ENCODE data around the gene TSPAN31.

Gene TSPAN31

DNA sequence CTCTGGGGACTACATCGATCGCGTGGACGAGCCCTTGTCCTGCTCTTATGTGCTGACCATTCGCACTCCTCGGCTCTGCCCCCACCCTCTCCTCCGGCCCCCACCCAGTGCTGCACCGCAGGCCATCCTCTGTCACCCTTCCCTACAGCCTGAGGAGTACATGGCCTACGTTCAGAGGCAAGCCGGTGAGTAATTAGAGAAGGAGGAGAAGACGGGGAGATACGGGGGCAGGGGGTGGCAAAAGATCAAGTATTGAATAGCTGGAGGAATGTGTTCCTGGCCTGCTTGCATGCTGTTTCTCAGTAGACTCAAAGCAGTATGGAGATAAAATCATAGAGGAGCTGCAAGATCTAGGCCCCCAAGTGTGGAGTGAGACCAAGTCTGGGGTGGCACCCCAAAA is 29.1 kb upstream of the TSPAN31 start:
- no peak for TF ChIP-seq EZH2 (IDR thresholded peaks at IDR 0.05; ENCODE audit: borderline replicate concordance, low read length)
- TF ChIP-seq, protein P1, sequence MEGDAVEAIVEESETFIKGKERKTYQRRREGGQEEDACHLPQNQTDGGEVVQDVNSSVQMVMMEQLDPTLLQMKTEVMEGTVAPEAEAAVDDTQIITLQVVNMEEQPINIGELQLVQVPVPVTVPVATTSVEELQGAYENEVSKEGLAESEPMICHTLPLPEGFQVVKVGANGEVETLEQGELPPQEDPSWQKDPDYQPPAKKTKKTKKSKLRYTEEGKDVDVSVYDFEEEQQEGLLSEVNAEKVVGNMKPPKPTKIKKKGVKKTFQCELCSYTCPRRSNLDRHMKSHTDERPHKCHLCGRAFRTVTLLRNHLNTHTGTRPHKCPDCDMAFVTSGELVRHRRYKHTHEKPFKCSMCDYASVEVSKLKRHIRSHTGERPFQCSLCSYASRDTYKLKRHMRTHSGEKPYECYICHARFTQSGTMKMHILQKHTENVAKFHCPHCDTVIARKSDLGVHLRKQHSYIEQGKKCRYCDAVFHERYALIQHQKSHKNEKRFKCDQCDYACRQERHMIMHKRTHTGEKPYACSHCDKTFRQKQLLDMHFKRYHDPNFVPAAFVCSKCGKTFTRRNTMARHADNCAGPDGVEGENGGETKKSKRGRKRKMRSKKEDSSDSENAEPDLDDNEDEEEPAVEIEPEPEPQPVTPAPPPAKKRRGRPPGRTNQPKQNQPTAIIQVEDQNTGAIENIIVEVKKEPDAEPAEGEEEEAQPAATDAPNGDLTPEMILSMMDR (IDR thresholded peaks at IDR 0.05; ENCODE audit: low read length) = no peak
- peak overlapping the region; percentile 72 for H3K27ac ChIP-seq (ENCODE audit: low read depth, low read length, poor library complexity, severe bottlenecking)
- H3K9me2 ChIP-seq (ENCODE audit: low read depth, low read length) = no peaks in the 10 kb centered on the region
- peaks cover 7% of the 10 kb centered on the region for H3K4me1 ChIP-seq (ENCODE audit: insufficient read depth, low read length, severe bottlenecking)
- peak overlapping the region; percentile 41; the same call in 1 of the 2 replicates for H3K9ac ChIP-seq (ENCODE audit: low read length)
- H3K36me3 ChIP-seq (ENCODE audit: insufficient read depth, low read length) = peaks cover 77% of the 10 kb centered on the region
- H3K4me3 ChIP-seq (ENCODE audit: low read depth, low read length, poor library complexity, severe bottlenecking) = no peak overlapping the region
- no peaks in the 10 kb centered on the region for H3K79me2 ChIP-seq (ENCODE audit: insufficient read depth, low read length)
- no peak overlapping the region for H2AFZ ChIP-seq (ENCODE audit: low read length)
- H3F3A ChIP-seq (ENCODE audit: insufficient read depth, low read length) = no peaks in the 10 kb centered on the region
- H3K9me3 ChIP-seq (ENCODE audit: low read length) = no peaks in the 10 kb centered on the region
- no peaks in the 10 kb centered on the region for H4K20me1 ChIP-seq (ENCODE audit: insufficient read depth, low read length)
- H3K27me3 ChIP-seq (ENCODE audit: insufficient read depth, low read length) = no peaks in the 10 kb centered on the region
- H3K4me2 ChIP-seq (ENCODE audit: low read length) = peak overlapping the region; percentile 8; the same call in 1 of the 2 replicates

- Histone ChIP-seq H3K4me2 (ENCODE audit: low read length) (no peak overlapping the region), H3K27ac (ENCODE audit: low read depth, low read length, poor library complexity, severe bottlenecking) (peak overlapping the region; percentile 72), H3K4me1 (ENCODE audit: insufficient read depth, low read length, severe bottlenecking) (peaks cover 7% of the 10 kb centered on the region), H3K27me3 (ENCODE audit: insufficient read depth, low read length) (no peaks in the 10 kb centered on the region), H3K9ac (ENCODE audit: low read length) (no peak overlapping the region), H3K79me2 (ENCODE audit: insufficient read depth, low read length) (no peaks in the 10 kb centered on the region), H3K4me3 (ENCODE audit: low read depth, low read length, poor library complexity, severe bottlenecking) (no peak overlapping the region), H3K36me3 (ENCODE audit: insufficient read depth, low read length) (peaks cover 82% of the 10 kb centered on the region), H2AFZ (ENCODE audit: low read length) (no peak overlapping the region), H3K9me3 (ENCODE audit: low read length) (no peaks in the 10 kb centered on the region), H4K20me1 (ENCODE audit: insufficient read depth, low read length) (no peaks in the 10 kb centered on the region), H3F3A (ENCODE audit: insufficient read depth, low read length) (no peaks in the 10 kb centered on the region), H3K9me2 (ENCODE audit: low read depth, low read length) (no peaks in the 10 kb centered on the region)
- TF ChIP-seq, protein P1 (IDR thresholded peaks at IDR 0.05; ENCODE audit: low read length) = no peak
- TF ChIP-seq EZH2 (IDR thresholded peaks at IDR 0.05; ENCODE audit: borderline replicate concordance, low read length) = no peak
These were observed 28.5 kb upstream of the TSPAN31 start for GRCh38 chr12:57716305-57716704.

DNA sequence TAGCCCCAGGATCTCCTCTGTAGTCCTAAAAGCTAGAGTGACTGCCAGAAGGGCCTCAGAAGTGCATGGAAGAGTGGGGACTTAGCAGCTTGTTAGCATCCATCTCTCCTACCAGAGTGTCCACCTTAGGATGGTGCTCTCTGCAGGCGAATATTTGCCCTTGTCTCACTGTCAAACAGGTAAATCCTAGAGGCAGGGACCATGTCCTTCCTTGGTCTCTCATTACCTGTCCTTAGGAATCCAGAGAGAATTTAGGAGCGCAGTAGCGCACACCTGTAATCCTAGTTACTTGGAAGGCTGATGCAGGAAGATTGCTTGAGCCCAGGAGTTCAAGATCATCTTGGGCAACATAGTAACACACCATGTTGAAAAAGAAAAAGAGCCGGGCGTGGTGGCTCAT is 27.7 kb upstream of the TSPAN31 start:
- no peak overlapping the region for H2AFZ ChIP-seq (ENCODE audit: low read length)
- no peaks in the 10 kb centered on the region for H4K20me1 ChIP-seq (ENCODE audit: insufficient read depth, low read length)
- peaks cover 80% of the 10 kb centered on the region for H3K36me3 ChIP-seq (ENCODE audit: insufficient read depth, low read length)

More for the DNA sequence above, 27.7 kb upstream of the TSPAN31 start:
- no peaks in the 10 kb centered on the region for H3K79me2 ChIP-seq (ENCODE audit: insufficient read depth, low read length)
- no peak overlapping the region for H3K4me3 ChIP-seq (ENCODE audit: low read depth, low read length, poor library complexity, severe bottlenecking)
- no peaks in the 10 kb centered on the region for H3F3A ChIP-seq (ENCODE audit: insufficient read depth, low read length)
- H3K27ac ChIP-seq (ENCODE audit: low read depth, low read length, poor library complexity, severe bottlenecking) = no peak overlapping the region
- H3K9me2 ChIP-seq (ENCODE audit: low read depth, low read length) = no peaks in the 10 kb centered on the region
- no peaks in the 10 kb centered on the region for H3K27me3 ChIP-seq (ENCODE audit: insufficient read depth, low read length)
- H3K4me2 ChIP-seq (ENCODE audit: low read length) = no peak overlapping the region
- no peaks in the 10 kb centered on the region for H3K9me3 ChIP-seq (ENCODE audit: low read length)
- H3K9ac ChIP-seq (ENCODE audit: low read length) = no peak overlapping the region
- H3K4me1 ChIP-seq (ENCODE audit: insufficient read depth, low read length, severe bottlenecking) = peaks cover 7% of the 10 kb centered on the region
- TF ChIP-seq EZH2 (IDR thresholded peaks at IDR 0.05; ENCODE audit: borderline replicate concordance, low read length) = no peak
- TF ChIP-seq, protein P1 (IDR thresholded peaks at IDR 0.05; ENCODE audit: low read length) = no peak
